Astrocyte (in vitro differentiated cells and primary cell): Measurements from ENCODE around the gene FBXO3. TPM values are rescaled to one million over a fixed set of nuclear protein-coding genes. Genes with fewer than 3 reads are reported as not detected.

Source experiments
- DNase-seq: peaks from one replicate; pipeline ENCODE4 v3.0.0-alpha.2; 2010; ENCODE audit warnings: low read depth
- FAIRE-seq: peaks from 2 replicates; lab custom pipeline; 2011; peaks lifted over from hg19 to GRCh38; lab: Jason Lieb, UNC
- H2AFZ ChIP-seq: 2 replicates; pipeline ENCODE4 v1.6.0; 2012; ENCODE audit warnings: low read depth, low read length, inconsistent platforms
- H3K27ac ChIP-seq: 2 replicates; pipeline ENCODE4 v1.5.1; 2011; ENCODE audit warnings: low read depth, low read length, inconsistent platforms
- H3K27me3 ChIP-seq: 2 replicates; pipeline ENCODE4 v1.6.0; 2011; ENCODE audit warnings: low read length, inconsistent platforms; ENCODE audit not compliant: insufficient read depth
- H3K36me3 ChIP-seq: 2 replicates; pipeline ENCODE4 v1.5.1; 2011; ENCODE audit warnings: low read length, inconsistent platforms; ENCODE audit not compliant: insufficient read depth
- H3K4me1 ChIP-seq: 2 replicates; pipeline ENCODE4 v1.5.1; 2011; ENCODE audit warnings: low read length, inconsistent platforms; ENCODE audit not compliant: insufficient read depth
- H3K4me2 ChIP-seq: 2 replicates; pipeline ENCODE4 v1.6.0; 2012; ENCODE audit warnings: low read length, inconsistent platforms
- H3K4me3 ChIP-seq: 2 replicates; pipeline ENCODE4 v1.5.1; 2011; ENCODE audit warnings: low read depth, mild to moderate bottlenecking, low read length, inconsistent platforms; ENCODE audit not compliant: insufficient read depth
- H3K79me2 ChIP-seq: 2 replicates; pipeline ENCODE4 v1.6.0; 2012; ENCODE audit warnings: mild to moderate bottlenecking, low read length, inconsistent platforms; ENCODE audit not compliant: insufficient read depth
- H3K9ac ChIP-seq: 2 replicates; pipeline ENCODE4 v1.6.0; 2012; ENCODE audit warnings: mild to moderate bottlenecking, low read length, inconsistent platforms
- H3K9me3 ChIP-seq: 2 replicates; pipeline ENCODE4 v1.5.1; 2012; ENCODE audit warnings: low read depth, mild to moderate bottlenecking, low read length, inconsistent platforms; ENCODE audit not compliant: insufficient read depth
- H4K20me1 ChIP-seq: 2 replicates; pipeline ENCODE4 v1.6.0; 2012; ENCODE audit warnings: low read length, inconsistent platforms; ENCODE audit not compliant: insufficient read depth
- H3K27ac Mint-ChIP-seq: one replicate; pipeline ENCODE4 v1.8.0; 2021; ENCODE audit warnings: mild to moderate bottlenecking, mixed read lengths; ENCODE audit not compliant: unreplicated experiment
- H3K27me3 Mint-ChIP-seq: one replicate; pipeline ENCODE4 v1.8.0; 2021; ENCODE audit warnings: low read depth, mixed read lengths; ENCODE audit not compliant: unreplicated experiment
- H3K36me3 Mint-ChIP-seq: one replicate; pipeline ENCODE4 v1.8.0; 2021; ENCODE audit warnings: low read depth, mixed read lengths; ENCODE audit not compliant: unreplicated experiment
- H3K4me1 Mint-ChIP-seq: one replicate; pipeline ENCODE4 v1.8.0; 2021; ENCODE audit warnings: low read depth, mixed read lengths; ENCODE audit not compliant: unreplicated experiment
- H3K4me3 Mint-ChIP-seq: one replicate; pipeline ENCODE4 v1.8.0; 2021; ENCODE audit warnings: mild to moderate bottlenecking, moderate library complexity, mixed read lengths; ENCODE audit not compliant: unreplicated experiment
- H3K9me3 Mint-ChIP-seq: one replicate; pipeline ENCODE4 v1.8.0; 2021; ENCODE audit warnings: mild to moderate bottlenecking, mixed read lengths; ENCODE audit not compliant: unreplicated experiment
- EZH2 ChIP-seq: IDR thresholded peaks from 2 replicates; pipeline ENCODE4 v1.6.1; 2012; ENCODE audit warnings: mild to moderate bottlenecking, low read length, inconsistent platforms; ENCODE audit not compliant: insufficient read depth
- total RNA-seq: library from RNA; stranded (reverse); gene quantifications from 2 replicates; pipeline ENCODE4 v1.2.1, GENCODE V29; 2021
- TF ChIP-seq, protein P1 (sequence below): IDR thresholded peaks from 2 replicates; pipeline ENCODE4 v1.5.1; 2011; ENCODE audit warnings: low read depth, mild to moderate bottlenecking, inconsistent platforms, low read length, moderate library complexity; ENCODE audit not compliant: insufficient read depth

The FBXO3 gene
- total RNA-seq, 1 donor from 2014 or later, result 23.5 TPM

DNA sequence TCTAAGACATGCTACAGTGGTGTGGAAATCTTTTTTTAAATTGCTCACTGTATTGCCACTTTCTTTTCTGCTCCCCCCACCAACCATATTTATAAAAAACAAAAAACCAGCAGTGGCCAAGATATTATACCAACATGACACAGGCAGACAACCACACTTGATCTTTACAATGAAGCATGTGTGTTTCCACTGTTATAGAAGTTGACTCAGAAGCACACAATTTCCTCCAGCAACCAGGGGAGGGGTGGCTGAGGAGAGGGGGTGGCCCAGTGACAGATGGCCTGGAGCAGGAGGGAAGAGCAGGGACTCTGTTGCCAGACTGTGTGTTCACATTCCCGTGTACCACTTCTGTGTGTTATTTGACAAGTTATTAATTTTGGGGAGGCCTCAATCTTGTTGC lies 52.9 kb downstream of the FBXO3 start:
- Histone ChIP-seq H3K27me3 (no peaks in the 10 kb centered on the region), H3K36me3 (peaks cover 38% of the 10 kb centered on the region), H3K4me2 (peak overlapping the region; percentile 76), H3K9me3 (no peaks in the 10 kb centered on the region), H3K9ac (peak overlapping the region; percentile 78), H2AFZ (no peak overlapping the region), H3K79me2 (peaks cover 97% of the 10 kb centered on the region), H3K4me3 (no peak overlapping the region), H3K27ac (peak overlapping the region; percentile 98), H3K4me1 (peaks cover 61% of the 10 kb centered on the region), H4K20me1 (peaks cover 62% of the 10 kb centered on the region)
- DNase-seq, result peak; percentile 73
- peak overlapping the region; percentile 89 for H3K27ac Mint-ChIP-seq
- FAIRE-seq, result no peak
- no peaks in the 10 kb centered on the region for H3K9me3 Mint-ChIP-seq
- H3K27me3 Mint-ChIP-seq, result no peaks in the 10 kb centered on the region
- H3K4me1 Mint-ChIP-seq, result peaks cover 58% of the 10 kb centered on the region
- H3K4me3 Mint-ChIP-seq, result peak overlapping the region; percentile 7
- H3K36me3 Mint-ChIP-seq, result peaks cover 20% of the 10 kb centered on the region
- TF ChIP-seq EZH2, result no peak
- TF ChIP-seq, protein P1, sequence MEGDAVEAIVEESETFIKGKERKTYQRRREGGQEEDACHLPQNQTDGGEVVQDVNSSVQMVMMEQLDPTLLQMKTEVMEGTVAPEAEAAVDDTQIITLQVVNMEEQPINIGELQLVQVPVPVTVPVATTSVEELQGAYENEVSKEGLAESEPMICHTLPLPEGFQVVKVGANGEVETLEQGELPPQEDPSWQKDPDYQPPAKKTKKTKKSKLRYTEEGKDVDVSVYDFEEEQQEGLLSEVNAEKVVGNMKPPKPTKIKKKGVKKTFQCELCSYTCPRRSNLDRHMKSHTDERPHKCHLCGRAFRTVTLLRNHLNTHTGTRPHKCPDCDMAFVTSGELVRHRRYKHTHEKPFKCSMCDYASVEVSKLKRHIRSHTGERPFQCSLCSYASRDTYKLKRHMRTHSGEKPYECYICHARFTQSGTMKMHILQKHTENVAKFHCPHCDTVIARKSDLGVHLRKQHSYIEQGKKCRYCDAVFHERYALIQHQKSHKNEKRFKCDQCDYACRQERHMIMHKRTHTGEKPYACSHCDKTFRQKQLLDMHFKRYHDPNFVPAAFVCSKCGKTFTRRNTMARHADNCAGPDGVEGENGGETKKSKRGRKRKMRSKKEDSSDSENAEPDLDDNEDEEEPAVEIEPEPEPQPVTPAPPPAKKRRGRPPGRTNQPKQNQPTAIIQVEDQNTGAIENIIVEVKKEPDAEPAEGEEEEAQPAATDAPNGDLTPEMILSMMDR, result no peak

DNA sequence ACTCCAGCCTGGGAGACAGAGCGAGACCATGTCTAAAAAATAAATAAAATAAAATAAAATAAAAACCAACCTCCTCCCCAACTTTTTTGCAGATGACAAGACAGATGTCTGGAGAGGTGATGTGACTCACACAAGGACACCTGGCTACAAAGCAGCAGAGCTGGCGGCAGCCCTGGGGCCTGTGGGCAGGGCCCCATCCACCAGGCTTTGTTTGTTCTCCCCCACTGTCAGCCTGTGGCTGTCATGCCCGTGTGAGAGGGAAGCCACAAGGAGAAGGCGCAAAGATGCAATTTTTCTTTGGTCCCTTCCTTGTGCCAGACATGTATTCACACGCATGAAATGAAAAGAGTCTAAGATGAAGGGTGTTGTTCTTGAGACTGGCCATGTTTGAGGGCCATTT lies 54.7 kb downstream of the FBXO3 start:
- Histone ChIP-seq H3K79me2 (peaks cover 92% of the 10 kb centered on the region), H2AFZ (no peak overlapping the region), H3K4me2 (no peak overlapping the region), H3K4me1 (peaks cover 52% of the 10 kb centered on the region), H3K9me3 (no peaks in the 10 kb centered on the region), H3K9ac (no peak overlapping the region), H3K36me3 (peaks cover 52% of the 10 kb centered on the region), H3K27me3 (no peaks in the 10 kb centered on the region), H3K27ac (peak overlapping the region; percentile 44), H3K4me3 (no peak overlapping the region), H4K20me1 (peaks cover 65% of the 10 kb centered on the region)
- Mint-ChIP-seq H3K27ac (peak overlapping the region; percentile 31), H3K4me1 (peaks cover 47% of the 10 kb centered on the region), H3K9me3 (no peaks in the 10 kb centered on the region), H3K27me3 (no peaks in the 10 kb centered on the region), H3K4me3 (no peak overlapping the region), H3K36me3 (peaks cover 18% of the 10 kb centered on the region)
- DNase-seq (no peak), FAIRE-seq (no peak)
- TF ChIP-seq, protein P1, result no peak
- TF ChIP-seq EZH2, result no peak

DNA sequence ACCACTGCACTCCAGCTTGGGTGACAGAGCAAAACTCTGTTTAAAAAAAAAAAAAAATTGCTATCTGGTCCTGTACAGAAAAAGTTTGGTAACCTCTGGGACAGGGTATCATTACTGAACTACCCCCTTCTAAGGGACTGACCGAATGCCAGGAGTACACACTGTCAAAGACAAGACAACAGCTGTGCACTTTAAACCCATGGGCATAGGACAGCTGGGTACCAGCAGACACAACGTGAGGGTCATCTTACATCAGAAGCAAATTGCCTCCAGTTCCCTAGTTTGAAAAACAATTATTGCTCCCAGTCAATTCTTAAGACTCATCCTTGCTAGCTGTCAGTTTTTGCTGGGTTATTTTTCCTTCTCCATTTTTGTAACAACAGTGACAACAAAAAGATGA lies 55.9 kb downstream of the FBXO3 start:
- TF ChIP-seq, protein P1, result no peak
- TF ChIP-seq EZH2, result no peak
- Mint-ChIP-seq H3K27ac (peak overlapping the region; percentile 55), H3K9me3 (no peaks in the 10 kb centered on the region), H3K4me3 (no peak overlapping the region), H3K36me3 (peaks cover 18% of the 10 kb centered on the region), H3K27me3 (no peaks in the 10 kb centered on the region), H3K4me1 (peaks cover 35% of the 10 kb centered on the region)
- H3K27me3 ChIP-seq, result no peaks in the 10 kb centered on the region
- peaks cover 90% of the 10 kb centered on the region for H3K79me2 ChIP-seq
- no peak overlapping the region for H3K27ac ChIP-seq
- H3K4me1 ChIP-seq, result peaks cover 41% of the 10 kb centered on the region
- H4K20me1 ChIP-seq, result peaks cover 64% of the 10 kb centered on the region
- no peak overlapping the region for H3K9ac ChIP-seq
- peaks cover 63% of the 10 kb centered on the region for H3K36me3 ChIP-seq
- no peak for DNase-seq
- H3K4me2 ChIP-seq, result no peak overlapping the region
- no peak for FAIRE-seq
- no peaks in the 10 kb centered on the region for H3K9me3 ChIP-seq
- no peak overlapping the region for H2AFZ ChIP-seq
- H3K4me3 ChIP-seq, result no peak overlapping the region
